H9 (cell line): Measurements from ENCODE around the gene LIMS1. TPM values are rescaled to one million over a fixed set of nuclear protein-coding genes. Genes with fewer than 3 reads are reported as not detected.

Source experiments
- DNase-seq: peaks from one replicate; pipeline ENCODE4 v3.0.0-alpha.2; 2017
- H2AFZ ChIP-seq: one replicate; pipeline ENCODE4 v1.6.1; 2013; ENCODE audit warnings: mild to moderate bottlenecking, low read length, control low read depth, moderate library complexity
- H2AK5ac ChIP-seq: 2 replicates; pipeline ENCODE4 v1.6.1; 2013; ENCODE audit warnings: low read length, control low read depth, mixed read lengths; ENCODE audit not compliant: insufficient read length
- H2BK120ac ChIP-seq: one replicate; pipeline ENCODE4 v1.6.1; 2013; ENCODE audit warnings: low read depth, mild to moderate bottlenecking, low read length, control low read depth, inconsistent platforms; ENCODE audit not compliant: poor library complexity, severe bottlenecking
- H2BK12ac ChIP-seq: 2 replicates; pipeline ENCODE4 v1.6.1; 2013; ENCODE audit warnings: low read length, control low read depth, mixed read lengths, low read depth; ENCODE audit not compliant: insufficient read length
- H2BK15ac ChIP-seq: 2 replicates; pipeline ENCODE4 v1.6.1; 2013; ENCODE audit warnings: low read depth, low read length, control low read depth
- H2BK20ac ChIP-seq: one replicate; pipeline ENCODE4 v1.6.1; 2013; ENCODE audit warnings: low read depth, mild to moderate bottlenecking, low read length, control low read depth, inconsistent platforms; ENCODE audit not compliant: poor library complexity, severe bottlenecking
- H2BK5ac ChIP-seq: 2 replicates; pipeline ENCODE4 v1.6.1; 2013; ENCODE audit warnings: low read length, control low read depth, mixed read lengths; ENCODE audit not compliant: insufficient read length
- H3K14ac ChIP-seq: 2 replicates; pipeline ENCODE4 v1.6.1; 2013; ENCODE audit warnings: low read length, control low read depth; ENCODE audit not compliant: insufficient read depth
- H3K18ac ChIP-seq: 2 replicates; pipeline ENCODE4 v1.6.1; 2013; ENCODE audit warnings: low read depth, mild to moderate bottlenecking, mixed read lengths, low read length, control low read depth; ENCODE audit not compliant: insufficient read length
- H3K23ac ChIP-seq: 2 replicates; pipeline ENCODE4 v1.6.1; 2013; ENCODE audit warnings: low read length, control low read depth, mixed read lengths, low read depth; ENCODE audit not compliant: insufficient read length
- H3K23me2 ChIP-seq: 2 replicates; pipeline ENCODE4 v1.6.1; 2013; ENCODE audit warnings: low read depth, mild to moderate bottlenecking, mixed read lengths, low read length, control low read depth; ENCODE audit not compliant: insufficient read length, poor library complexity, severe bottlenecking
- H3K27ac ChIP-seq: 2 replicates; pipeline ENCODE4 v1.5.1; 2013; ENCODE audit warnings: low read length, control low read depth, mixed read lengths, low read depth; ENCODE audit not compliant: insufficient read length
- H3K27me3 ChIP-seq: 2 replicates; pipeline ENCODE4 v1.6.1; 2013; ENCODE audit warnings: low read length, control low read depth, inconsistent platforms; ENCODE audit not compliant: insufficient read depth
- H3K4ac ChIP-seq: 2 replicates; pipeline ENCODE4 v1.6.1; 2013; ENCODE audit warnings: low read depth, mild to moderate bottlenecking, control low read depth, inconsistent platforms, low read length, moderate library complexity
- H3K4me1 ChIP-seq: 2 replicates; pipeline ENCODE4 v1.6.1; 2013; ENCODE audit warnings: low read length, control low read depth, inconsistent platforms; ENCODE audit not compliant: insufficient read depth
- H3K4me2 ChIP-seq: 2 replicates; pipeline ENCODE4 v1.6.1; 2013; ENCODE audit warnings: low read length, control low read depth, mixed read lengths; ENCODE audit not compliant: insufficient read length, insufficient read depth
- H3K56ac ChIP-seq: 2 replicates; pipeline ENCODE4 v1.6.1; 2013; ENCODE audit warnings: low read depth, mild to moderate bottlenecking, mixed read lengths, low read length, control low read depth; ENCODE audit not compliant: insufficient read length
- H3K79me1 ChIP-seq: 2 replicates; pipeline ENCODE4 v1.6.1; 2013; ENCODE audit warnings: low read depth, mild to moderate bottlenecking, moderate library complexity, low read length, control low read depth, inconsistent platforms; ENCODE audit not compliant: insufficient read depth, poor library complexity, severe bottlenecking
- H3K79me2 ChIP-seq: 2 replicates; pipeline ENCODE4 v1.6.1; 2013; ENCODE audit warnings: low read length, control low read depth, inconsistent platforms; ENCODE audit not compliant: insufficient read depth
- H3K9ac ChIP-seq: 2 replicates; pipeline ENCODE4 v1.6.1; 2013; ENCODE audit warnings: low read length, control low read depth, mixed read lengths; ENCODE audit not compliant: insufficient read length; ENCODE audit errors: extremely low read depth
- H3K9me3 ChIP-seq: one replicate; pipeline ENCODE4 v1.6.1; 2013; ENCODE audit warnings: low read depth, low read length, inconsistent platforms; ENCODE audit not compliant: control insufficient read depth
- H3T11ph ChIP-seq: one replicate; pipeline ENCODE4 v1.6.1; 2013; ENCODE audit warnings: mild to moderate bottlenecking, low read length, control low read depth, inconsistent platforms
- H4K20me1 ChIP-seq: one replicate; pipeline ENCODE4 v1.6.1; 2013; ENCODE audit not compliant: control insufficient read depth, insufficient read length, insufficient read depth
- H4K5ac ChIP-seq: 2 replicates; pipeline ENCODE4 v1.6.1; 2013; ENCODE audit warnings: low read depth, mild to moderate bottlenecking, mixed read lengths, low read length, control low read depth; ENCODE audit not compliant: insufficient read length
- H4K8ac ChIP-seq: replicated peaks from 2 replicates; pipeline ENCODE4 v1.6.1; 2013; ENCODE audit warnings: low read length, control low read depth, mixed read lengths, low read depth; ENCODE audit not compliant: insufficient read length
- H4K91ac ChIP-seq: 2 replicates; pipeline ENCODE4 v1.6.1; 2013; ENCODE audit warnings: low read depth, mild to moderate bottlenecking, moderate library complexity, mixed read lengths, low read length, control low read depth; ENCODE audit not compliant: insufficient read length
- H3K27ac Mint-ChIP-seq, 3 experiments: 2 replicates in 2 of 3; 3 replicates in 1 of 3; pipeline ENCODE4 v1.8.0; 2020 to 2021; ENCODE audit warnings: mixed read lengths in 3 of 3, mild to moderate bottlenecking in 1 of 3, moderate library complexity in 1 of 3
- H3K27me3 Mint-ChIP-seq: 2 replicates; pipeline ENCODE4 v1.8.0; 2021; ENCODE audit warnings: low read depth, mild to moderate bottlenecking, moderate library complexity, mixed read lengths
- H3K36me3 Mint-ChIP-seq, 3 experiments: 2 replicates in 2 of 3; 3 replicates in 1 of 3; pipeline ENCODE4 v1.8.0; 2020 to 2021; ENCODE audit warnings: low read depth in 3 of 3, mixed read lengths in 3 of 3; ENCODE audit not compliant: insufficient read depth in 1 of 3
- H3K4me1 Mint-ChIP-seq, 2 experiments: 2 replicates each; pipeline ENCODE4 v1.8.0; 2020; ENCODE audit warnings: mixed read lengths in 2 of 2
- H3K4me3 Mint-ChIP-seq, 2 experiments: 2 replicates in 1 of 2; 3 replicates in 1 of 2; pipeline ENCODE4 v1.8.0; 2020 to 2021; ENCODE audit warnings: mild to moderate bottlenecking in 2 of 2, mixed read lengths in 2 of 2, moderate library complexity in 1 of 2
- H3K9me3 Mint-ChIP-seq, 2 experiments: 2 replicates in 1 of 2; 3 replicates in 1 of 2; pipeline ENCODE4 v1.8.0; 2020; ENCODE audit warnings: mild to moderate bottlenecking in 2 of 2, mixed read lengths in 2 of 2, moderate library complexity in 1 of 2
- CTCF ChIP-seq: fragments of 200-600 bp; sonication (generic); conservative IDR thresholded peaks from 3 replicates; pipeline ENCODE4 v1.8.0; 2021; ENCODE audit warnings: antibody characterized with exemption, mild to moderate bottlenecking
- WGBS: extraction: QIAGEN DNeasy Blood & Tissue Kit; methylation state at CpG from one replicate; pipeline ENCODE4 v1.1.7; 2013; ENCODE audit warnings: missing lambda C conversion rate, low lambda C conversion rate, mixed read lengths; ENCODE audit not compliant: insufficient read length; ENCODE audit errors: extremely low coverage; 5-methylcytosine and 5-hydroxymethylcytosine counted together
- total RNA-seq: library from RNA; stranded (reverse); gene quantifications from 2 replicates; pipeline ENCODE4 v1.2.1, GENCODE V29; 2021

Gene LIMS1
- total RNA-seq, 1 experiment from 2014 or later = 37.7 TPM

- WGBS = no CpG with 5 or more reads among the region's 6 CpGs
- peaks cover under 1% of the 10 kb centered on the region; the same call in 1 of the 2 replicates for H3K79me2 ChIP-seq
- peaks cover 5% of the 10 kb centered on the region; the same call in 1 of the 2 replicates for H3K4me1 ChIP-seq
- no peak overlapping the region for H3K27ac ChIP-seq
- no peaks in the 10 kb centered on the region for H3K27me3 ChIP-seq
- no peak overlapping the region for H2BK120ac ChIP-seq
- H3T11ph ChIP-seq = no peak overlapping the region
- TF ChIP-seq CTCF = no peak
- no peak overlapping the region for H2BK12ac ChIP-seq
- no peaks in the 10 kb centered on the region for H4K20me1 ChIP-seq
- no peak overlapping the region for H4K91ac ChIP-seq
- no peaks in the 10 kb centered on the region for H3K27me3 Mint-ChIP-seq
- H3K23me2 ChIP-seq = no peaks in the 10 kb centered on the region
- no peak overlapping the region for H4K8ac ChIP-seq
- no peaks in the 10 kb centered on the region for H3K9me3 ChIP-seq
- no peak overlapping the region for H3K4me2 ChIP-seq
- no peak overlapping the region; a peak in 1 of 5 replicates for H3K4me3 Mint-ChIP-seq
- no peak overlapping the region for H3K4ac ChIP-seq
- H3K27ac Mint-ChIP-seq = peak overlapping the region; percentile 0 to 66 (median 57); a peak in 4 of 7 replicates
- peaks cover 0 to 11% (median 5%) of the 10 kb centered on the region in 3 experiments; a peak in 1 of 7 replicates for H3K36me3 Mint-ChIP-seq
- no peak overlapping the region for H4K5ac ChIP-seq
- H3K9me3 Mint-ChIP-seq = no peaks in the 10 kb centered on the region
- no peak overlapping the region for H3K14ac ChIP-seq
- no peak overlapping the region for H3K9ac ChIP-seq
- H3K4me1 Mint-ChIP-seq = peaks cover 12% of the 10 kb centered on the region in 2 experiments
- H3K56ac ChIP-seq = no peak overlapping the region
- no peak overlapping the region for H2AK5ac ChIP-seq
- DNase-seq = no peak
- no peak overlapping the region for H3K23ac ChIP-seq
- no peak overlapping the region for H2BK20ac ChIP-seq
- H3K18ac ChIP-seq = no peak overlapping the region
- no peak overlapping the region for H2AFZ ChIP-seq
- no peak overlapping the region for H2BK15ac ChIP-seq
- no peak overlapping the region for H2BK5ac ChIP-seq
- H3K79me1 ChIP-seq = no peaks in the 10 kb centered on the region
Observed at GRCh38 chr2:108560241-108560811, 26.1 kb downstream of the LIMS1 start.
